Measurements from ENCODE around the gene HCST.

The HCST gene

DNA sequence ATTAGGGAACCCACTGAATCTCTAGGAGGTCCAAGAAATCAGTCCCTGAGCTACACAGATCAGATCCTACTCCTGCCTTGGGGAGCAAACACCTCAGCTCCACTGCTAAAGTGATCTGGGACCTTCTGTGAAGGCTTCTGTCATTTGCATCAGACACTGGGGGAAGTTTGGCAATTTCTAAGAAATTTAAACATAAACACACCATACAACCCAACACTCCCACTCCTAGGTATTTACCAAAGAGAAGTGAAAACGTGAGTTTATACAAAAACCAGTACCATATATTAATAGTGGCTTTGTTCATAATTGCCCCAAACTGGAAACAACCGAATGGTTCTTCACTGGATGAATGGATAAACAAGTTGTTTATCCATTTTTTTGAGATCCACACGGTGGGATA is 13.1 kb downstream of the HCST start:
- no peaks in the 10 kb centered on the region for H3K79me2 ChIP-seq (ENCODE audit: control insufficient read depth, low read length)
- 0 out of 2 replicates have a peak, but pooled peaks cover 2% of the 10 kb centered on the region for H3F3A ChIP-seq (ENCODE audit: control insufficient read depth, insufficient read depth)
- no peaks in the 10 kb centered on the region for H3K9me2 ChIP-seq (replicated peaks; ENCODE audit: control insufficient read depth, low read length)

DNA sequence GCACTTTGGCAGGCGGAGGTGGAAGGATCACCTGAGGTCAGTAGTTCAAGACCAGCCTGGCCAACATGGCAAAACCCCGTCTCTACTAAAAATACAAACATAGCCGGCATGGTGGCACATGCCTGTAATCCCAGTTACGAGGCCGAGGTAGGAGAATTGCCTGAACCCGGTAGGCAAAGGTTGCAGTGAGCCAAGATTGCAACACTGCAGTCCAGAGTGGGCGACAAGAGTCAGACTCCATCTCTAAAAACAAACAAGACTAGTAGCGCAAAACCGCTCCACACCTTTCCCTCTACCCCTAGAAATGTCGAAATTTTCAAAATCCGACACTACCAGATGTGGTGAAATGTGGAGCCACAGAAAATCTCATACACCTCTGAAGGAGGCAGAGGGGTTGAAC is 17.0 kb downstream of the HCST start:
- Histone ChIP-seq H3K27me3 (ENCODE audit: control insufficient read depth, low read length) (no peaks in the 10 kb centered on the region), H3K4me3 (ENCODE audit: low read length) (no peak overlapping the region), H3F3A (ENCODE audit: control insufficient read depth, insufficient read depth) (peaks cover 9% of the 10 kb centered on the region), H3K9me3 (ENCODE audit: control insufficient read depth, insufficient read depth, low read length) (no peaks in the 10 kb centered on the region), H3K27ac (ENCODE audit: low read depth, low read length) (no peak overlapping the region), H3K79me2 (ENCODE audit: control insufficient read depth, low read length) (no peaks in the 10 kb centered on the region), H3K36me3 (ENCODE audit: control insufficient read depth, low read length) (no peaks in the 10 kb centered on the region), H3K4me1 (ENCODE audit: control insufficient read depth, low read length) (peaks cover 22% of the 10 kb centered on the region), H4K20me1 (ENCODE audit: control insufficient read depth, insufficient read depth, low read depth, low read length) (no peaks in the 10 kb centered on the region), H3K4me2 (ENCODE audit: low read length) (no peak overlapping the region), H3K9me2 (replicated peaks; ENCODE audit: control insufficient read depth, low read length) (no peaks in the 10 kb centered on the region)
- TF ChIP-seq EZH2phosphoT487 (IDR thresholded peaks at IDR 0.05; ENCODE audit: borderline replicate concordance, low read length), result no peak
- TF ChIP-seq, protein P1, sequence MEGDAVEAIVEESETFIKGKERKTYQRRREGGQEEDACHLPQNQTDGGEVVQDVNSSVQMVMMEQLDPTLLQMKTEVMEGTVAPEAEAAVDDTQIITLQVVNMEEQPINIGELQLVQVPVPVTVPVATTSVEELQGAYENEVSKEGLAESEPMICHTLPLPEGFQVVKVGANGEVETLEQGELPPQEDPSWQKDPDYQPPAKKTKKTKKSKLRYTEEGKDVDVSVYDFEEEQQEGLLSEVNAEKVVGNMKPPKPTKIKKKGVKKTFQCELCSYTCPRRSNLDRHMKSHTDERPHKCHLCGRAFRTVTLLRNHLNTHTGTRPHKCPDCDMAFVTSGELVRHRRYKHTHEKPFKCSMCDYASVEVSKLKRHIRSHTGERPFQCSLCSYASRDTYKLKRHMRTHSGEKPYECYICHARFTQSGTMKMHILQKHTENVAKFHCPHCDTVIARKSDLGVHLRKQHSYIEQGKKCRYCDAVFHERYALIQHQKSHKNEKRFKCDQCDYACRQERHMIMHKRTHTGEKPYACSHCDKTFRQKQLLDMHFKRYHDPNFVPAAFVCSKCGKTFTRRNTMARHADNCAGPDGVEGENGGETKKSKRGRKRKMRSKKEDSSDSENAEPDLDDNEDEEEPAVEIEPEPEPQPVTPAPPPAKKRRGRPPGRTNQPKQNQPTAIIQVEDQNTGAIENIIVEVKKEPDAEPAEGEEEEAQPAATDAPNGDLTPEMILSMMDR (IDR thresholded peaks at IDR 0.05; ENCODE audit: low read depth, low read length, poor library complexity, severe bottlenecking), result no peak

More for the DNA sequence above, 13.1 kb downstream of the HCST start:
- Histone ChIP-seq H3K36me3 (ENCODE audit: control insufficient read depth, low read length) (no peaks in the 10 kb centered on the region), H3K4me1 (ENCODE audit: control insufficient read depth, low read length) (peaks cover 36% of the 10 kb centered on the region), H3K9me3 (ENCODE audit: control insufficient read depth, insufficient read depth, low read length) (no peaks in the 10 kb centered on the region), H4K20me1 (ENCODE audit: control insufficient read depth, insufficient read depth, low read depth, low read length) (no peaks in the 10 kb centered on the region), H3K4me3 (ENCODE audit: low read length) (no peak overlapping the region), H3K4me2 (ENCODE audit: low read length) (no peak overlapping the region), H3K27me3 (ENCODE audit: control insufficient read depth, low read length) (no peaks in the 10 kb centered on the region), H3K27ac (ENCODE audit: low read depth, low read length) (no peak overlapping the region)
- no peak for TF ChIP-seq EZH2phosphoT487 (IDR thresholded peaks at IDR 0.05; ENCODE audit: borderline replicate concordance, low read length)

DNA sequence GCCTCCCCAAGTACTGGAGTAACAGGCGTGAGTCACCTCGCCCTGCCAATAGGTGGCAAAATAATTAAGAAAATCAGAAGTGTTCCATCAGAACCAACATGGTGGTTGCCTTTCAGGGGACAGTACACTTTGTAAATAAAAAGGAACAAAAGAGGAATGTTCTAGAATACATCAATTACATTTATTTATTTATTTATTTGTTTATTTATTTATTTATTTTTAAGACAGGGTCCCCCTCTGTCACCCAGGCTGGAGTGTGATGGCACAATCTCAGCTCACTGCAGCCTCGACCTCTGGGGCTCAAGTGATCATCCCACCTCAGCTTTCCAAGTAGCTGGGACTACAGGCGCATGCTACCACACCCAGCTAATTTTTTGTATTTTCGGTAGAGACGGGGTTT is 18.7 kb downstream of the HCST start:
- Histone ChIP-seq H3K36me3 (ENCODE audit: control insufficient read depth, low read length) (no peaks in the 10 kb centered on the region), H3K79me2 (ENCODE audit: control insufficient read depth, low read length) (no peaks in the 10 kb centered on the region), H3K27ac (ENCODE audit: low read depth, low read length) (no peak overlapping the region), H3K4me3 (ENCODE audit: low read length) (no peak overlapping the region), H3K4me1 (ENCODE audit: control insufficient read depth, low read length) (peaks cover 19% of the 10 kb centered on the region), H3F3A (ENCODE audit: control insufficient read depth, insufficient read depth) (peaks cover 12% of the 10 kb centered on the region), H3K4me2 (ENCODE audit: low read length) (peak overlapping the region; percentile 30; the same call in 1 of the 2 replicates), H3K9me3 (ENCODE audit: control insufficient read depth, insufficient read depth, low read length) (no peaks in the 10 kb centered on the region), H3K9me2 (replicated peaks; ENCODE audit: control insufficient read depth, low read length) (no peaks in the 10 kb centered on the region), H3K27me3 (ENCODE audit: control insufficient read depth, low read length) (no peaks in the 10 kb centered on the region), H4K20me1 (ENCODE audit: control insufficient read depth, insufficient read depth, low read depth, low read length) (no peaks in the 10 kb centered on the region)
- TF ChIP-seq, protein P1 (IDR thresholded peaks at IDR 0.05; ENCODE audit: low read depth, low read length, poor library complexity, severe bottlenecking), result no peak
- no peak for TF ChIP-seq EZH2phosphoT487 (IDR thresholded peaks at IDR 0.05; ENCODE audit: borderline replicate concordance, low read length)

DNA sequence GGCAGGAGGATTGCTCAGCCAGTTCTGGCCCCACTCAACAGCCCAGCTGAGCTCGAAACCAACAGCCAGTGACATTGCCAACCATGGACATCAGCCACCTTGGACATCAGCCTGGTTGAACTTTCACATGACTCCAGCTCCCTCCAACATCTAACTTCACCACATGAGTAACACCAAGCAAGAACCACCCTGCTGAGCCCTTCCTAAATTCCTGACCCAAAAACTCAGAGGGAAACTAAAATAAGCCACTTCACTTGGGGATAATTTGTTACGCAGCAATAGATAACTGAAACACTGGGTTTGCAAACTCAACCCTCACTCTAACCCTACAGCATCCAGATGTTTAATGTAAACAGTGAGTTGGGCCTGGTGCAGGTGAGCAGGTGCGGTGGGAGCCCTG is 23.2 kb downstream of the HCST start:
- Histone ChIP-seq H3F3A (ENCODE audit: control insufficient read depth, insufficient read depth) (peaks cover 17% of the 10 kb centered on the region), H4K20me1 (ENCODE audit: control insufficient read depth, insufficient read depth, low read depth, low read length) (no peaks in the 10 kb centered on the region), H3K4me3 (ENCODE audit: low read length) (no peak overlapping the region), H3K79me2 (ENCODE audit: control insufficient read depth, low read length) (no peaks in the 10 kb centered on the region), H3K36me3 (ENCODE audit: control insufficient read depth, low read length) (no peaks in the 10 kb centered on the region), H3K4me2 (ENCODE audit: low read length) (no peak overlapping the region), H3K9me2 (replicated peaks; ENCODE audit: control insufficient read depth, low read length) (no peaks in the 10 kb centered on the region), H3K4me1 (ENCODE audit: control insufficient read depth, low read length) (peaks cover 42% of the 10 kb centered on the region), H3K27me3 (ENCODE audit: control insufficient read depth, low read length) (no peaks in the 10 kb centered on the region), H3K27ac (ENCODE audit: low read depth, low read length) (no peak overlapping the region), H3K9me3 (ENCODE audit: control insufficient read depth, insufficient read depth, low read length) (no peaks in the 10 kb centered on the region)
- no peak for TF ChIP-seq EZH2phosphoT487 (IDR thresholded peaks at IDR 0.05; ENCODE audit: borderline replicate concordance, low read length)
- TF ChIP-seq, protein P1 (IDR thresholded peaks at IDR 0.05; ENCODE audit: low read depth, low read length, poor library complexity, severe bottlenecking), result no peak

All from DOHH2 (cell line).